Medulla oblongata (tissue), 1 donor: Measurements from ENCODE around the gene BICD1.
"Not testable (repeated sequence)": the region's sequence is repeated elsewhere in the genome, so short reads cannot be mapped to it uniquely, and the experiment has no call there.

Experiments used
- DNase-seq: peaks from one replicate; pipeline ENCODE4 v3.0.0-alpha.2; 2015; ENCODE audit errors: extremely low spot score

BICD1 gene

DNA sequence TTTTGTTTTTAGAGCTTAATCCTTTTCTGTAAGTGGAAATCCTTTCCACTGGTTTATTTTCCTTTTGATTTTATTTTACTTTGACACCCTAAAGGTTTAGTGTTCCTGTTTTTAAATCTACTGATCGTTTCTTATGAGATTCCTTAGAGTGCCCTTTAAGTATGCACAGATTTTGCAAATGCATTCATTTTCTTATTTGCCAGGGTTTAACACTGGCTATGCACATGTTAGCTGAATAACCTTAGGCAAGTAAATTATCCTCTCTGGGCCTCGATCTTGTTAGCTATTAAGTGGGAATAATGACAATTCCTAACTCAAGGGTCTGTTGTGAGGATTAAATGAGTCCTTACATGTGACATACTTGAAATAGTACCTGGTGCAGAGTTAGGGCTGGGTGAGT lies 136.0 kb downstream of the BICD1 start:
- no peak for DNase-seq

DNA sequence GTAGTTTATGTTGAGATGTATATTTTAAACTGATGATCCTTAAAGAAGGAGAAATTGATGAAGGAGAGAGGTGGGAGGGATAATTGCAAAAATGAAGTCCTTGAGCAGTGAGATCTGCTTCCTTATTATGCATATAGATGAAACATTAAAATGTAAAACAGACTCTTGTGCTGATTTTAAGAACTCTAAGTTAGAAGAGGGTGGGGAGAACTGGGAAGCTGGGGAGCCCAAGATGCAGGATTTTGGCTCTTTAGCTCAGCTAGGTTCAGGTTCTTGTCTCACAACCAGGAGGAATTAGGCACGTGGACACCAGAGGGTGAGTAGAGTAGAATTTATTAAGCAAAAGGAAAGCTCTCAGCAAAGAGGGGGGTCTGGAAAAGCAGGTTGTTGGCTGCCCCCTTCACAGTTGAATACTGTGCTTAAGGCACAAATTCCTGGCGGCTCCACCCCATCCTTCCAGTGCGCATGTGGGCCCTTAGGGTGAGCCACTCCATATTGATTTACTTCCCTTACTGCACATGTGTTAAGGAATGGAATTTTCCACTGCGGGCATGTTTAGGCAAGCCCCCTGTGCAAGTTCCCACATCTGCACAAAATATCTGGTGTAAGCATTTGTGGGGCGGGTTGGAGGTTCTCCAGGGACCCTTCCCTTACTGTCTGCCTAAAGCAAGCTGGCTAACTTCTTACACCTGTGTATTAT lies 141.9 kb downstream of the BICD1 start:
- no peak for DNase-seq

DNA sequence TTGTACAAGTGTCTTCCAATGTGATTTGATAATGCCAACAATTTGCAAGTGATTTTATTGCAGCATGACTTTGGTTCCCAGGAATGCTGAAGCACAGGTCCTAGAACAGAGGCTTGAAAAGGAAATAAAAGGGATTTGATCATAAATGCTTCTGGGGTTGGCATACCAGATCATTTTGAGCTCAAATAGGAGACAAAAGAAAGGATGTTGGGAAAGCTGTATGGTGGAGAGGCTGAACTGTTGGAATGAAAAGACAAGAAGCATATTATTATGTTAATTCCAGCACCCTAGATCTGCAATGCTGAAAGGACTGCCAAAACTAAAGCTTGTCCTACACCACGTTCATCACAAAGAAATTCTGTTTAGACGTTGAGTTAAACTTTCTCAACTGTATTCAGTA lies 143.1 kb downstream of the BICD1 start:
- no peak for DNase-seq

DNA sequence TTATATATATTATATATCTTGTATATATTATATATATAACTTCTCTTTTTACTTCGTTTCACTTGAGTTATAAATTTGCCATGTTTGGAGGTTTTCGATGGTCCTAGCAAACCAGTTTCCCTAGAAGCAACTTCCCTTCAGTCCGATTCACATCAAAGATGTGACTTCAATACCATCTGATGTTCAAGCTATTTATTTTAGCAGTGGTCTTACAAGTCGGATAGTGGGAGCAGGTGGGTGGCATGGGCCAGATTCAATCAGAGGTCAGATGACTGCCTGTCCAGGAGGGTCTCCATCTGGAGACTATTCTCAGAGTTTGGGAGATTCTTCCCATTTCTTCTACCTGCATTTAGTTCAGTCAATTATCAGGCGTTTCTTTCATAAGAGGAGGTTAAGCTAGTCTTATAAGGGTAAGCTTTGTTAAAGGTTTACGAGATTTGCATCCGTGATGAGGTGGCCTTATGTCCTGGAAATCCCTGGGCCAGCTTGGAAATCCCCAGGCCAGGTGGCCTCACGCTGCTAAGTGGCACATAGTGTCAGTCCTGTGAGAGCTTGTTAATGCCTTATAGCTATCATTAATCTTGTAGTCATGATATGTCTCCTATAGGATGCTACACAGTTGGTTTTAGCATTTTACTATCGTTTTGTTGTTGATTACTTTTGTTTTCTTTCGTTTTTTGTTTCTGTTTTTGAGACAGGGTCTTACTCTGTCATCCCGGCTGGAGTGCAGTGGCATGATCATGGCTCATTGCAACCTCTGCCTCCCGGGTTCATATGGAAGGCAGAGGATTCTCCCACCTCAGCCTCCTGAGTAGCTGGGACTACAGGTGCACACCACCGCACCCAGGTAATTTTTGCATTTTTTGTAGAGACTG lies 145.8 kb downstream of the BICD1 start:
- no peak for DNase-seq

DNA sequence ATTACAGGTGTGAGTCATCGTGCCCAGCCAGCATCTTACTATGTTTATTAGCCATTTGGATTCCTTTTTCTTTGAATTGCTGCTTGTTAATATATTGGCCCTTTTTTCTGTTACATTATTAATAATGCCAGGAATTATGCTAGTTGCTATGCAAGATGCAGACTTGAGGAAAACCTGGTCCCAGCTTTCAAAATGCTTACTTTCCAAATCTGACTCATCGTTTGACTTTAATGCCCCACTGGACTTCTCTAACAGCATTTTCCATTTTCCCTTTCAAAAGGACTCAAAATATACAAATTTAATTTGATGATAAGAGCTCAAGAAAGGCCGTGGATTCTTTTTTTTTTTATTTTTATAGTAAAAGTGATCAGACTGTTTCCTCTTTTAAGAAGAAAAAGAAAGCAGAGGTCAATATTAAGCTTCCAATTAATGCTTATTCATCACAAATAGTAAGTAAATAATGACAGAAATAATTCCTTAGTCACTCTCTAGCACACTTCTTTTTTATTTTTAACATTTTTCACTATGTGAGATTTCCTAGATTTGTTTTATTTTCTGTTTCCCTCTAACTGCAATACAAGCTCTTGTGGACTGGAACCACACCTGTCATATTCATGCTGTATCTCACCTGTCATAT lies 146.6 kb downstream of the BICD1 start:
- DNase-seq, result no peak

DNA sequence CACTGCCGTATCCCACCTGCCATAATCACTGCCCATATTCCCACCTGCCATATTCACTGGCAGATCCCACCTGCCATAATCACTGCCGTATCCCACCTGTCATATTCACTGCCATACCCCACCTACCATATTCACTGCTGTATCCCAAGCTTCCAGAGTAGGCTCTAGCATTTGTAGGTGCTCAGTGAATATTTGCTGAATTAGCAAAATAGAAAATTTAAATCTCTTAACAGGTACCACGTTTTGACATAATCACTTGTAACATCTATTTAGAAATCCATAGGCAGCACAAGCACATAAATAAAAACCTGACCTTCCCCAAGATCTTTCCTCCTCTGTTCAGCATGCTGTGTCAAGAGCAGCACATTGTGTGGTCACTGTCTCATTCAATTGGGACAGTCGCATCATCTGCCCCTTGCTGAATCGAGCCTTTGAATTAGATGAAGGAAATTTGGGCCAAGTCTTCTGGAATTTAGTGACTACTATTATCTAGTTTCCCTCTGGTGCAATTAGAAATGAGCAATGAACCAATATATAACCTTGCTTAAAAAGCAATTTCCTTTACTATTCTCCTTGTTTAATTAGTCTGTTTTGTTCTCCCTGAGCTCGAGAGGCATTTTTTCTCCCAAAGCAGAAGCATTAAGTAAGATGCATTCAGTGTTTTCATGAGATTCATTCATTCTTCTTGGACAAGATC lies 147.8 kb downstream of the BICD1 start:
- DNase-seq, result no peak

DNA sequence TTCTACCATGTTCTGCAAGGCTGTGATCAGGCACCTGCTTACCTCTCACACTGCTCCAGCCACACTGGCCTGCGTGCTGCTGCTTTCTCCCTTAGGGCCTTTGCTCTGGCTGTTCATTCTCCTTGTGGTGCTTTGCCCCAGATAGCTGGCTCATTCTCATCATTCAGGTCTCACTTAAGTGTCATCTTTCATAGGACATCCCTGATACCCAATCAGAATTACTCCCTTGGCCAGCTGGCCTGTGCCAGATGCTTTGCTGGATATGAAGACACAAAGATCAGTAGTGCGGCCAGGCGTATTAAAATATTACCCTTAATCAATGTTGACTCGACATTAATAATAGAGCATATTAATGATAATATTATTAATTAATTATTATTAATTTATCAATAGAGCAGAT lies 148.9 kb downstream of the BICD1 start:
- no peak for DNase-seq

DNA sequence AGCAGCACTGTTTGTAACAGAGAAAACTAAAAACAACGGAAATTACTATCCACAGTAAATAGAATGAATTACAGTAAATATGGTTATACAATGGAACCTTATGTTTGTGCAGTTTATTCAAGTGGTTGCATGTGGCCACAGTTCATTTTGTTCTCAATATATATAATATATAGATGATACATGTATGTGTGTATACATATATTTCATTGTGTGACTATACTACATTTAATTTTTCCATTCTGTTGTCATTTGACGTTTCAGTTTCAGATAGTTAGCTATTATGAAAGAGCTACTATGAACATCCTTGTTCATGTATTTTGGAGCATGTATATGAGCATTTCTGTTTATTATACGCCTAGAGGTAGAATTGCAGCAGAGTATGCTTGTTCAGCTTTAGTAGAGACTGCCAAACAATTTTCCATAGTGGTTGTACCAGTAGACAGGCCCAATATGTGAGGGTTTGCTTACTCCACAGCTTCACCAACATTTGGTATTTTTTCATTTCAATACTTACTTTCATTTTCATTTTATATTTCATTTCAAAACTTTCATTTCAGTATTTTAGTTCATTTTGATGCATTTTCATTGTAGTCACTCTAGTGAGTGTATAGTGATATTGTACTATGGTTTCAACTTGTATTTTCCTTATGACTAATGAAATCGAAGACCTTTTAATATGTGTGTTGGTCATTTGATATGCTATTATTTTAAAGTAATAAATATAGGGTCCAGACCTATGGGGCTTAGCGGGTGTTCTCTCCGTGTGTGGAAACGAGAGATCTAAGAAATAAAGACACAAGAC lies 151.2 kb downstream of the BICD1 start:
- DNase-seq, result no peak

DNA sequence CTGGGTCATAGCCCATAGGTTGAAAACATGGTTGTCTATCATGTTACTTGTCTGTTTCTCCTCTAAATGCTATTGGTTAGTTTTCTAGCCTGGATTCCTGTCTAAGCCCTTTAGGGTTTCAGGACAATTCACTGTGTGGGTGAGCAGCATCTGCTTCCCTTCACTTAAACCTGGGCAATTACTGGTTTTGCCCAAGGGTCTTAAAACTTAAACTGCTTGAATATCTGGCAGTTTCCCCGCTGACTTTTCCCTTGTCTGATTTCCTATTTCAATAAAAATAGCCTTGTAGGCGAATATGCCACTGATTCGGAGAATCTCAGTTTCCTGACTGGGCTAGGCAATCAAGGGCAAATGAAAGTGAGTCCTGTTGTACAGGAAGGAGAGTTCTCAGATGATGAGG lies 154.0 kb downstream of the BICD1 start:
- DNase-seq, result no peak

DNA sequence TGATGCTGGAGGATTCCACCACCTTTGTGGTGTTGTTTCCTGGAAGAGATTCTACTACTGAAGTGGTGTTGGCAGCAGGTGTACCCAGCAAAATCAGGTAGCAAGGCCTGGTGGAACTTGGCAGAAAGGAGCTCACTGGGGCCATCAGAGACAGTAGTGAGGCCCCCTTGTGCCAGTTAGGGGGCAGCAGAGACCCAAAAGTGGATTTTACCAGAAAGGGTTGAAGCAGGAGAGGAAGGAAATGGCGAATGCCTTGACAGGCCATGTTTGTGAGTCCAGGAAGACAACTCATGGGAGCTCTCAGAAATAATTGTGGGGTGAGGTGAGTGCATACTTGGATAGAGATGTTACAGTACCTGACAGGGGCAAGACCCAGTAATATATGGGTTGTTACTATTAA lies 155.0 kb downstream of the BICD1 start:
- DNase-seq, result no peak

DNA sequence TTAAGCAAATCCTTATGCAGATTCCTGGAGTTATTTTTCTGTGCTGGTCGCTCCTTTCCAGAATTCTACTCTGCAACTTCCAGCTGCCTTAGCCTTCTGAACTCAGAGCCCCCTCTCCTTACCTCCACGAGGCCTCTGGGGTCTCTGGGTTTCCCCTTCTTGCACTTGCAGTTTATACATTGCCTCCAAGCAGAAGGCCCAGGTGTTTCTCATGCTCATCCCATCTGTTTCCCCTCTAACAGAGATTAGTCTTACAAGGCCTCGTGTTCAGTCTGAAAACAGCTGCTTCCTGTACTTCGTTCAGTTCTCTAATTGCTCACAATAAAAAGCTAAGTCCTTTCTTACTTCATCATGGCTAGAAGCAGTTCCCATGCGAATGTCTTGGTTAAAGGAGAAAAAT lies 158.3 kb downstream of the BICD1 start:
- DNase-seq, result no peak

DNA sequence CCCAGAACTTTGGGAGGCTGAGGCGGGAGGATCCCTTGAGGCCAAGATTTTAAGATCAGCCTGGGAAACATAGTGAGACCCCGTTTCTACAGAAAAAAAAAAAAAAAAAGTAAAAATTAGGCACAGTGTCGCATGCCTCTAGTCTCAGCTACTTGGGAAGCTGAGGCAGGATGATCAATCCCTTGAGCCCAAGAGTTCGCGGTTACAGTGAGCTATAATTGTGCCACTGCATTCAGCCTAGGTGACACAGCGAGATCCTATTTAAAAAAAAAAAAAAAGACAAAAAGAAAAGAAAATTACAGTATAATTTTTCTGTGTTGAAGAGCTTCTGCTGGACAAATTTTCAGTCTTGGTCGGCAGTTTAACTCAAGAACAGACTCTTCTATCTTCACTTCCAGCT lies 158.8 kb downstream of the BICD1 start:
- DNase-seq, result no peak

DNA sequence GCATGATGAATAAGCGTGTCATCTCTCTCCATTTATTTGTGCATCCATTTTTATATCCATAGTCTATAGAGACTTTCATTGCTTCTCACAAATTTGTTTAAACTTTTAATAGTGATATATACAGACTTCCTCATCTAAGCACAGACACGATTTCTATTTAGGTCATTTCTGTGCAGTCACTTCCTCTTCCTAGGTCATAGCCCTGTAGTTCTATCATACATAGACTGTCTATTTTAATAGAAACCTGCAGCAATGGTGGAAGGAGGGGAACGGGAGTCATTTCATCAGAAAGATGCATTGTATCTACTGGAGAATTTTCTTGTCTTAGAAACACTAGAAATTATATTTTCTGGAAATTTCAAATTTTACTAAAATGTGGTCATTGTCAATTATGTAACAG lies 159.3 kb downstream of the BICD1 start:
- no peak for DNase-seq

DNA sequence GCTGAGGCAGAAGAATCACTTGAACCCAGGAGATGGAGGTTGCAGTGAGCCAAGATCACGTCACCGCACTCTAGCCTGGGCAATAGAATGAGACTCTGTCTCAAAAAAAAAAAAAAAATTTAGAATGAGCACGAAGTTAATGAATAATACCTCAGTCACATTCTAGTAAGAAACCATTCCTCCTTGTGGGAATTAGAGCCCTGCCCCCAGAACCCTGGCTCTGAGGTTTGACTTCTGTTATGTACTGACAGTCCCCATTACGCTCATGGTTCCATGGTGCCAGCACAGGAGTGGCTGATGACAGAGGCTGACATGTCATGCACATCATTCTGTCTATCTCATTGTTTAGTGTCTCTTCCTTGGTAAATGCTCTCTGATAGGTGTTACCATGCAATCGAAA lies 160.1 kb downstream of the BICD1 start:
- no peak for DNase-seq

DNA sequence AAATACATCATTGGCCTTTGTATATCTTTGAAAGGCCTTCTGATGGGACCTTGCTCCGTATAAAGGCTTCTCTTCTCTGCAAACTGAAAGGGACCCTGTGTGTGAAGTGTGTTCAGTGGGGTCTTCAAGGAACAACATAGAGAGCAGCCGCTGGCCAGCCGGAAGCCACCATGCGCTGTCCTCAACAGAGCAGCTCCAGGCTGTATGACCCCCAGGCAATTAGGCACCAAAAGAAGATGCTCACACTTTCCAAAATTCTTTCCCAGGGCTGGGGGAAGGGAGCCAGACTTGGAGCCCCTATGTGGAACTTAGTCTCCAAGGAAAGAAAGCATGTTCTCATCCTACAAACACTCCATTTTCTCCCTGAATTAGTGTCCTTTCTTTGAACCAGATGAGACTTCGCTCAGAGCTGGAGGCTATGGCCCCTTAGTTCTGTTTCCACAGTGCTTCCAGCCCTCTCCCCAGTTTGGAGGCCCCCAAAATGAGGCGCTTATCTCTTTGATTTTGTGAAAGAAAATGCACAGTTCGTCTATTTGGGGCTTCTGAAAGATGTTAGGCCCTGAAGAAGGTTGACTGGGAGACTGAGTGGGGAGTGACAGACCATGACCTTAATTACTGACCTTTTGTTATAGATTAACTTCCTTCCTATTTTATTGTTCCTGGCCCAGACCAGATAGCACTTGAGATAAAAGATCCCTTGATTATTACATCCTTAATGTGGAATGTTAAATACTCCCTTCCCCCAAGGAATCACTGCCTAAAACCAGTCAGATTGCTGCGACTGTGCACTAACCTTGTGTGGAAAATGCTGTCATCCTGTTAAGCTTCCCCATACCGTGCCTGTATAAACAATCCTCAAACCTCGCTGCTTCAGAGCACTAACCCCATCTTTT lies 164.4 kb downstream of the BICD1 start:
- DNase-seq, result peak; percentile 82

DNA sequence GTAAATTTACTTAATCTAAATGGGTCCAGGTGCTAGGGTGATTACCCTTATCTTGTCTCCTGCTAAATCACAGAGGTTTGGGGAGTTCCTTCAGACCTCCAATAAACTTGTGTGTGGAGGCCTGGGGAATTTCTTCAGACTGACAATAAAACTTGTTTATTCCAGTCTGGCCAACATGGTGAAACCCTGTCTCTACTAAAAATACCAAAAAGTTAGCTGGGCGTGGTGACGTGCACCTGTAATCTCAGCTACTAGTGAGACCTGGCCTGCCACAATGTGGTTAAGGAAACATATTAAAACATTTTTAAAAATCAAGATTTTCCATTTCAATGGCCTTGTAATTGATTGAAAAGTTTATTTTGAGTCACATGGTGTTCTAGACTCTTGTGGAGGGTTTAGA lies 165.8 kb downstream of the BICD1 start:
- DNase-seq, result no peak

DNA sequence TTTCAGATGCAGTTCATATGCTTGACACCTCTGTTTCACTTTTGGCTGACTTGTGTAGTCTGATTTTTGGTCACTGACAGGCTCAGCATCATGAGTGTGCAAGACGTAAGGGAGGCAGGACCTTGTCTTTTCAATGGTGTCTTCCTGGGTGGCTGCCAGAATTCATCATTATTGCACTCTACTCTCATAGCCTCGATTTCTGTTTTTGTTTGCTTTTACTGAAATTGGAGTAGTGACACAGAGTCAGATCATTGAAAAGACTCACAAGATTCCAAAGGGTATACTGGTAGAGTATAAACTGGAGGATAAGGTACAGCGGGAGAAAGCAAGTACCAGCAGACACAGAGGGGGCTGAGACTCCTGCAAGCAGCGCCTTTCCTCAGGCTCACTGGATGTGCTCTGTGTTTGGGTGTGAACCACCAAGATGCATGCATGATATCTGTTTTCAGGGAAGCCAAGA lies 166.4 kb downstream of the BICD1 start:
- no peak for DNase-seq

DNA sequence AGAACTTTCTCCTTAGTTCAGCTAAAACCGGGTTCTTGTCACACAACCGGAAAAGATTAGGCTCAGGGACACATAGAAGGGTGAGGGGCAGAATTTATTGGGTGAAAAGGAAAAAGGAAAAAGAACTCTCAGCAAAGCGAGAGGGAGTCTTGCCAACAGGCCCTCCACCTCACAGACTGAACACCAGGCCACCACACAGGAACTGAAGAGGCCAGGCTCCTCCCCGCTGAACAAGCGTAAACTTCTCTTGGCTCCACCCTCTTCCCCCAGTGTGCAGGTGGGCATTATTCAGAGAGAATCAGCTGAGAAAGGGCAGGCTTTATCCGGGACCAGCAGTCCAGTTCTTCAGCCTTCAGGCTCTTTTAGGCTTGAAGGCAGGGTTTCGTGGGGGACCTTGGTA lies 167.1 kb downstream of the BICD1 start:
- DNase-seq, result no peak

DNA sequence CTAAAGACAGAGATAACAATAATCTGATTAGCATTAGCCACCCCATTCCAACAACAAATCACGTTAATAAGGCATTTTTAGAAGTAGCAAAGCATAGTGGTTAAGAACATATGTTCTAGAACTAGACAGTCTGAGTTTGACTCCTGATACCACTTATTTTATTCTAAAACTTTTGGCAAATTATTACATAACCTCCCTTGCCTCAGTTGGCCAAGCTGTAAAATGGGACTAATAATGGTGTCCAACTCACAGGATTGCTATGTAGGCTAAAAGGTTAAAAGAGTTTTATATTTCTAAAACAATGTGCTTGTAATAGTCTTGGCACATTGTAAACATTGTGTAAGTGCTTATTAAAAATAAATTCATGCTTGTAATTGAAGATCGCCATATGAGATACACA lies 168.0 kb downstream of the BICD1 start:
- DNase-seq, result no peak

DNA sequence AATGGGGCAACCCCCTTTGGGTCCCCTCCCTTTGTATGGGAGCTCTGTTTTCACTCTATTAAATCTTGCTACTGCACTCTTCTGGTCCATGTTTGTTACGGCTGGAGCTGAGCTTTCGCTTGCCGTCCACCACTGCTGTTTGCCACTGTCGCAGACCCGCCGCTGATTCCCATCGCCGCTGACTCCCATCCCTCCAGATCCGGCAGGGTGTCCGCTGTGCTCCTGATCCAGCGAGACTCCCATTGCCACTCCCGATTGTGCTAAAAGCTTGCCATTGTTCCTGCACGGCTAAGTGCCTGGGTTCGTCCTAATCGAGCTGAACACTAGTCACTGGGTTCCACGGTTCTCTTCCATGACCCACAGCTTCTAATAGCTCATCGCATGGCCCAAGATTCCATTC lies 168.9 kb downstream of the BICD1 start:
- DNase-seq, result not testable (repeated sequence)
